H7 (cell line): ENCODE data around the gene DNAJC4. TPM values are rescaled to one million over a fixed set of nuclear protein-coding genes. Genes with fewer than 3 reads are reported as not detected.

Experiments used
- DNase-seq: peaks from one replicate; pipeline ENCODE4 v3.0.0; 2012
- H3K27me3 ChIP-seq: 2 replicates; pipeline ENCODE4 v1.6.0; 2011; ENCODE audit warnings: mild to moderate bottlenecking, low read length; ENCODE audit not compliant: control insufficient read depth, insufficient read depth
- H3K36me3 ChIP-seq: replicated peaks from 2 replicates; pipeline ENCODE4 v1.5.1; 2011; ENCODE audit warnings: low read length; ENCODE audit not compliant: control insufficient read depth, insufficient read depth
- H3K4me3 ChIP-seq: 2 replicates; pipeline ENCODE4 v1.5.1; 2011; ENCODE audit warnings: low read depth, mild to moderate bottlenecking, control low read depth, low read length, moderate library complexity; ENCODE audit not compliant: insufficient read depth
- total RNA-seq: library from RNA; depleted of rRNA; stranded (reverse); fragments of >200 nt; shearing (Covaris generic); gene quantifications from 2 replicates; pipeline ENCODE4 v1.2.3, GENCODE V29; 2014

Gene DNAJC4
- total RNA-seq, 1 experiment from 2014 or later, result 12.0 TPM

DNA sequence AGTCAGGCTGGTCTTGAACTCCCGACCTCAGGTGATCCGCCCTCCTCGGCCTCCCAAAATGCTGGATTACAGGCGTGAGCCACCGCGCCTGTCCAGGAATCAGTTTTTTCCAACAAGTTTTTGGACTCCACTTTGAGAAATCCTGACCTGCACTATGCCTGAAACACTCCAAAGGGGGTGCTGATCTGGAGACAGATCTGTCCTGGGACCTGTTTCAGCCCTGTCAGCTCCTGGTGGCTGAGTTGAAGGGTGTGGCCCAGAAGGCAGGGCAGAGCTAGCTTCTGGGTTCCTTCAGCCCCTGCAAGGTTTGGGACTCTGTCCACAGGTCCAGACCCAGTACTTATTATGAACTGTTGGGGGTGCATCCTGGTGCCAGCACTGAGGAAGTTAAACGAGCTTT is 1.2 kb downstream of the DNAJC4 start:
- H3K36me3 ChIP-seq, result no peaks in the 10 kb centered on the region
- H3K27me3 ChIP-seq, result peaks cover 10% of the 10 kb centered on the region; the same call in 1 of the 2 replicates
- no peak for DNase-seq
- H3K4me3 ChIP-seq, result no peak overlapping the region

DNA sequence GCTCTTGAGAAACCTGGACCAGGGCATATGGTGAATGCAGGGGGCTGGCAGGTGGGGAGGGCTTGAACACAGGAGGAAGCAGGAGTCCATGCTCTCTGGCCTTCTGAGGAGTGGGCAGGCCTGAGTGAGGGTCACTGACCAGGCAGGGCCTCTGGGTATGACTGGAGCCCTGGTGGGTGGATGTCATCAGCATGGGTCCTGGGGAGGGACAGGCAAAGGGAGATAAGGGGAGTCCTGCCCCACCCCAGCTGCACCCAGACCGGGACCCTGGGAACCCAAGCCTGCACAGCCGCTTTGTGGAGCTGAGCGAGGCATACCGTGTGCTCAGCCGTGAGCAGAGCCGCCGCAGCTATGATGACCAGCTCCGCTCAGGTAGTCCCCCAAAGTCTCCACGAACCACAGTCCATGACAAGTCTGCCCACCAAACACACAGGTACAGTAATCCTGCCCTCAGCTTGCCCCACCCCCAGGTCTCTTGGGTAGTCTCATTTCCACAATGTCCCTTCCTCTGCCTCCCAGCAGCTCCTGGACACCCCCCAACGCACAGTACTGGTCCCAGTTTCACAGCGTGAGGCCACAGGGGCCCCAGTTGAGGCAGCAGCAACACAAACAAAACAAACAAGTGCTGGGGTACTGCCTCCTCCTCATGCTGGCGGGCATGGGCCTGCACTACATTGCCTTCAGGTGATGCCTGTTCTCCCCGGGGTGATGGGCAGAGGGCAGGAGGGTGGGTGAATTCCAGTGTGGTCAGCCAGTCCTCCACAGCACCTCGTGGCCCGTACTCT is 2.0 kb downstream of the DNAJC4 start:
- peaks cover 10% of the 10 kb centered on the region; the same call in 1 of the 2 replicates for H3K27me3 ChIP-seq
- H3K36me3 ChIP-seq, result no peaks in the 10 kb centered on the region
- no peak for DNase-seq
- H3K4me3 ChIP-seq, result no peak overlapping the region

DNA sequence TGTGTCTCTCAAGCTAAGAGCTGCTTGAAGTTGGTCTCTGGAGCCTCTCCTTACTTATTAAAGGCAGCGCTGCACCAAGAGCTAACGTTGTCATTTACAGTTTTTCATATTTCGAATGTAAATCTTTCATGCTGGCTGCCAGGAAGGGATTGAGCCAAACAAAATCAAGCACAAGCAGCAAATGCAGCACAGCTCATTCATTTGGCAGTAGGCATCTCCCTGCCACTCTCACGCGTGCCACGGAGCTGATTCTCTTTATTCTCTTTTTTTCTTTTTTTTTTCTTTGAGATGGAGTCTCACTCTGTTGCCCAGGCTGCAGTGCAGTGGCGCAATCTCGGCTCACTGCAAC is 2.6 kb downstream of the DNAJC4 start:
- no peak for DNase-seq
- H3K27me3 ChIP-seq, result peaks cover 10% of the 10 kb centered on the region; the same call in 1 of the 2 replicates
- peaks cover 4% of the 10 kb centered on the region for H3K36me3 ChIP-seq
- no peak overlapping the region for H3K4me3 ChIP-seq

DNA sequence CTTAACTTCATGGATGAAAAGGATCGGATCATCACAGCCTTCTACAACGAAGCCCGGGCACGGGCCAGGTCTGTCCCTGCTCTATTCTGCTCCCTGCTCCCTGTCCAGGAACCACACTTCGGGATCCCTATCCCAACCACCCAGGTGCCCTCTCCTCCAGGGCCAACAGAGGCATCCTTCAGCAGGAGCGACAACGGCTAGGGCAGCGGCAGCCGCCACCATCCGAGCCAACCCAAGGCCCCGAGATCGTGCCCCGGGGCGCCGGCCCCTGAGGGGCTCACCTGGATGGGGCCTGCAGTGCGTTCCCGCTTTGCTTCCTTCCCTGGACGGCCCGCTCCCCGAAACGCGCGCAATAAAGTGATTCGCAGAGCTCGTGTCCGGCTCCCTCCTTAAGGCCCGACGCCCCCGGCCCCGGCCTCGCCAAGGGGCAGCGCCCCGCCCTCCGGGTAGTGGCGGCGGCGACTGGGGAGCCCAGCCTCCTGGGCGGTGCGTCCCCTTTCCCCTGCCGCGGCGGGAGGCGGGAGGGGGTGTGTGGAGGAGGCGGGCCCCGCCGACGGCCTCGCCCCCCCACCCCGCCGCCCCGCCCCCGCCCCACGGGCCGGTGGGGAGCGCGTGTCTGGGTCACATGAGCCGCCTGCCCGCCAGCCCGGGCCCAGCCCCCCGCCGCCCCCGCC is 3.7 kb downstream of the DNAJC4 start, which contains the start of gene VEGFB:
Gene VEGFB (plus strand): TSS at position 672 of the 674 bp plus-strand sequence. CDS start 250 bp downstream, outside the sequence.
- peak; percentile 89 for DNase-seq
- H3K4me3 ChIP-seq, result peak within 1 kb of the TSS; percentile 69
- peaks cover 8% of the 10 kb centered on the region for H3K36me3 ChIP-seq
- H3K27me3 ChIP-seq, result peaks cover 10% of the 10 kb centered on the region; the same call in 1 of the 2 replicates

DNA sequence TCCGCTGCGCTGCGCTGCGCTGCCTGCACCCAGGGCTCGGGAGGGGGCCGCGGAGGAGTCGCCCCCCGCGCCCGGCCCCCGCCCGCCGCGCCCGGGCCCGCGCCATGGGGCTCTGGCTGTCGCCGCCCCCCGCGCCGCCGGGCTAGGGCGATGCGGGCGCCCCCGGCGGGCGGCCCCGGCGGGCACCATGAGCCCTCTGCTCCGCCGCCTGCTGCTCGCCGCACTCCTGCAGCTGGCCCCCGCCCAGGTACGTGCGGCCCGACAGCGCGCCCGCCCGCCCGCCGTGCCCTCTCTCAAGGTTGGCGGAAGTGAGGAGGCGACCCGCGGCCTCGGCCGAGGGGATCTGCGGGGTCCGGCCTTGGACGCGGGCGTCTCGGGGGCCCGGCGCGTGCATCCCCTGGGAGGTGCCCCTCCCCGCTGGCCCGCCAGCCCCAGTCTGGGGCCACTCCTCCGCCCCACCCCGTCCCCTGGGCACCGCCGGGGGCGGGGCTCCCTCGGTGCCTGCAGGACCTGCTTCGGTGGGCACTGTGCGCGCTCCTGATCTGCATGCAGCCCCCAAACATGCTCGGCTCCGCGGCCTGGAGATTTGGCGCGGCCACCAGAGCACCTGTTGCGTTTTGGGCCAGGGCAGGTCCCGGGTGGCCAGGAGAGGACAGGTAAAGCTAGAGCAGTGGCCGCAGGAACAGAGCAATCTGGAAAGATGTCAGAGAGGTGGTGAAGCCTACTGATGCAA is 4.5 kb downstream of the DNAJC4 start:
- peak; percentile 88 for DNase-seq
- peaks cover 10% of the 10 kb centered on the region; the same call in 1 of the 2 replicates for H3K27me3 ChIP-seq
- peaks cover 8% of the 10 kb centered on the region for H3K36me3 ChIP-seq
- H3K4me3 ChIP-seq, result peak overlapping the region; percentile 55

DNA sequence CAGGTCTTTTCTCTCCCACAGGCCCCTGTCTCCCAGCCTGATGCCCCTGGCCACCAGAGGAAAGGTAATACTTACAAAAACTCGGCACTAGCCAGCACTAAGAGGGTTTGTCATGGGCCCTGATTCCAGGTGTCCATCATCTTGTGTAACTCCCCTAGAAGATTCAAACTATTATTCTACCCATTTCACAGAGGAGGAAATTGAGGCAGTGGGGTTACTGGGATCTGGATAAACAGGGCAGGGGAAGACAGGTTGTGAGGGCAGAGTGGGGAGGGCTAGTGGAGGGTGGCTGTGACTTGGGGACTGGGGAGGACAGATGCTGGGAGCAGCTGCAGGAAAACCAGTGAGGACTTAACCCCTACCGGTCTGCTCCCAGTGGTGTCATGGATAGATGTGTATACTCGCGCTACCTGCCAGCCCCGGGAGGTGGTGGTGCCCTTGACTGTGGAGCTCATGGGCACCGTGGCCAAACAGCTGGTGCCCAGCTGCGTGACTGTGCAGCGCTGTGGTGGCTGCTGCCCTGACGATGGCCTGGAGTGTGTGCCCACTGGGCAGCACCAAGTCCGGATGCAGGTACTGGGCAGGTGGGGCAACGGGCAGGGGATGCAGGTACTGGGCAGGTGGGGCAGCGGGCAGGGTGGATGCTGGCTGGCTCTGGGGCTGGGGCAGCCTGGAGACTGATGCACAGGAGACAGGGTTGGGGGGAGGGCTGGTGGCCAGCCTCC is 5.3 kb downstream of the DNAJC4 start:
- Histone ChIP-seq H3K4me3 (peak overlapping the region; percentile 55), H3K36me3 (peaks cover 8% of the 10 kb centered on the region), H3K27me3 (peaks cover 10% of the 10 kb centered on the region; the same call in 1 of the 2 replicates)
- no peak for DNase-seq

DNA sequence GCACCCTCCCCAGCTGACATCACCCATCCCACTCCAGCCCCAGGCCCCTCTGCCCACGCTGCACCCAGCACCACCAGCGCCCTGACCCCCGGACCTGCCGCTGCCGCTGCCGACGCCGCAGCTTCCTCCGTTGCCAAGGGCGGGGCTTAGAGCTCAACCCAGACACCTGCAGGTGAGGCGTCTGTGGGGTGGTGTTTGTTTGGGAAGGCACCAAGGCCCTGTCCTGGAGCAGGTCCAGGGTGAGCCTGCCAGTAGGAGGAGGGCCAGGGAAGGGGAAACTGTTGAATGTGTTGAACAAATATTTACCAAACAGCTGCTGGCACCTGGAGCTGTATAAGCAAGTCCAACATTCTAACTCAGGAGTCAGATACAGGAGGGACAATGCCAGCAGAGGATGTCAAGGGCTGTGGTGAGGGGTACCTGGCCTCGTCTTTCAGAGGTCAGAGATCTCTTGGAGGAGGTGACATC is 7.2 kb downstream of the DNAJC4 start:
- no peak for DNase-seq
- Histone ChIP-seq H3K4me3 (no peak overlapping the region), H3K27me3 (peaks cover 10% of the 10 kb centered on the region; the same call in 1 of the 2 replicates)

DNA sequence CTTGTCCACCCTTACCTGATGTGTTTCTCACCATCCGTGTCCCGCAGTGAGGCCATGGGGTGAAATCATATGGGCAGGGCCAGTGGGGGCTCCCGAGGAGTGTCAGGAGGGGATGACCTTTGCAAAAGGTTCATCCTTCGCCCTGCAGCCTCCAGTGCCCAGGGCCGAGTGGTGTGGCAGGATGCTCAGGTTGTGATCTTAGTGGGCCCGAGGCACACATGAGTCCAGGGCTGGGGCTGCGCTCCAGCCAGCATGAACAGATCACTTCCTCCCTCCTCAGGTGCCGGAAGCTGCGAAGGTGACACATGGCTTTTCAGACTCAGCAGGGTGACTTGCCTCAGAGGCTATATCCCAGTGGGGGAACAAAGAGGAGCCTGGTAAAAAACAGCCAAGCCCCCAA is 7.7 kb downstream of the DNAJC4 start:
- no peak for DNase-seq
- Histone ChIP-seq H3K36me3 (peaks cover 8% of the 10 kb centered on the region), H3K27me3 (peaks cover 7% of the 10 kb centered on the region; the same call in 1 of the 2 replicates), H3K4me3 (no peak overlapping the region)

More for the DNA sequence above, 7.2 kb downstream of the DNAJC4 start:
- peaks cover 8% of the 10 kb centered on the region for H3K36me3 ChIP-seq

DNA sequence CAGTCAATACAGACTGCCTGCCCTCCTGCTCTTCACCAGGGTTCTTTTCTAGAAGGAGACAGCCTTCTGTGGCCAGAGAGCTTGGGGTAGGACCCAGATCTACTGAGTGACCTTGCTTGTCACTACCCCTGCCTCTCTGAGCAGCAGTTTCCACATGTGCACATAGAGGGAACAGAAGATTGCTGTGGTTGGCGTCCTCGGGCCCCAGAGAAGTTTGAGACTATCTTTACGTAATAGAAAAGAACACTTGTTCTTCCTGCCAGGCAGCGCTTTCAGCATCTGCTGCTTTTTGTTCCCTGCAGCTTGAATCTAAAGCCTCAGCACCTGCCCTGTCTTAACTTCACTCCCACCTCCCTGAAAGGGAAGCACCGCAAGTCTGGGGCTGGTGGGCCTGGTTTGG is 8.7 kb downstream of the DNAJC4 start:
- DNase-seq, result no peak
- Histone ChIP-seq H3K4me3 (no peak overlapping the region), H3K27me3 (peaks cover 1% of the 10 kb centered on the region; the same call in 1 of the 2 replicates)

DNA sequence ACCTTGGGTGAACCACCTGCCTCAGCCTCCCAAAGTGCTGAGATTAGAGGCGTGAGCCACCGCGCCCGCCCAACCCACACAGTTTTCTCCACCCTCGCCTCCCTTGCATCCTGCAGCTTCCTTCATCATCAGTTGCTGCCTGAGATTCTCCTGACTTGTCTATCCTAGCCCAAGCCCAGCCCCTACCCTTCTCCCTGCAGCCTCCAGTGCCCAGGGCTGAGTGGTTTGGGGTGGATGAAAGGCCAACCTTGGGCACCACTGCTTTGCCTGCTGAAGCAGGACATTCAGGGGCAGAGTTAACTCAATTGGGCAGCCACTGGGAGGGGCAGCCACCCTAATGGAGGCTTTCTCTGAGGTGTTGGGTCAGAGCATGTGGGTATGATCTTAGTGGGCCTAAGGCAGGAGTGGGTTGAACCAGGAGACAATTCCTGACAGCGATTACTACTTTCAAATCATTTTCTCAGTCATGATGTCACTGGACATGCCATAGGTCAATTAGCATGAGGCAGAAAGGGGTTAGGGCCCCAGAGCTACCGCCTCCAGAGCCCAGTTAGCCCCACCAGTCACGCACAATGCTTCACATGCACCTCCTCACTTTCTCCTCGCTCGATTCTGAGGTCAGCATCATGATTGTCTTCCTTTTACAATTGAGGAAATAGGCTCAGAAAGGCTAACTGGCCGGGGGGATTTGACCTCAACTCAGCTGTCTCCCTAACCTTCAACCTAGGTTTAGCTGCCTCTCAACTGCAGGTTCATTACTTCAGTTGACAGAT is 9.5 kb downstream of the DNAJC4 start:
- no peak for DNase-seq
- Histone ChIP-seq H3K27me3 (no peaks in the 10 kb centered on the region; the same call in 1 of the 2 replicates), H3K36me3 (peaks cover 18% of the 10 kb centered on the region), H3K4me3 (peak overlapping the region; percentile 94)

More for the DNA sequence above, 8.7 kb downstream of the DNAJC4 start:
- H3K36me3 ChIP-seq, result peaks cover 16% of the 10 kb centered on the region

DNA sequence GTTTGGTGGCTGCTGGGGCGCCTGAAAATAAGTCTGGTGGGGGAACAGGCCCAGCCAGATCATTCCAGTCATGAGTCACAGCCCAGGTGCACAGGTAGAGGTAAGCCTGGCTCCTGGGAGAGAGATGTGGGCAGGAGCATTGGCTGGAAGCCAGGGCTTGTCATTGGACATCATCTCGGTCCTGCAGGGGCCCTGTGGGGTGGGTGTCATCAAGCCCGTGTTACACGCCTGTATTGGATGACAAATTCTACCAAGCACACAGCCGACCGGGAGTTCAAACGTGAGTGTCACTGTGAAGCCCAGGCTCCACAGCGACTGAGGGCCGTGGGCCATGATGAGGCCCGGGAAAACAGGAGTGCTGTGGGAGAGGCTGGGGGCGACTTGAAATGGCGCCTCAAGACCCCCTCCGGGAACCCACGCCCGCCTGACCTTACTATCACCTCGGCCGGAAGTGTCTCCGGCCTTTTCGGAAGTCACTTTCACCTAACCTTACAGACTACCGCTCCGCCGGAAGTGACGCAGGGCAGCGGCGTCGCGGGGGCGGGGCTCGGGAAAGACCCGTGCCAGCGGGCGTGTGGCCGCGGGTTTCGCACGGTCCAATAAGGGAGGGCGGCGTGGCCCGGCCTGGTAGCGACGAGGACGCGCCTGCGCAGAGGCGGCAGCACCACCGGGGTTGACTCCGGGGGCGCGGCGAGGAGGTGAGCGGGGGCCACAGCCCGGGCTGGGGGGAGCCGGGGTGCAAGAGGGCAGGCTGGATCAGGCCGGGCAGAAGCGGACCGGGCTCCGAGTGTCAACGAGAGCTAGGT is 10.3 kb downstream of the DNAJC4 start, which contains the start of gene FKBP2:
Gene FKBP2 (plus strand): TSS at position 661 of the 806 bp plus-strand sequence. CDS start 1,293 bp downstream, outside the sequence.
- peaks cover 18% of the 10 kb centered on the region for H3K36me3 ChIP-seq
- peak within 1 kb of the TSS; percentile 94 for H3K4me3 ChIP-seq
- no peaks in the 10 kb centered on the region for H3K27me3 ChIP-seq
- peak; percentile 100 for DNase-seq

DNA sequence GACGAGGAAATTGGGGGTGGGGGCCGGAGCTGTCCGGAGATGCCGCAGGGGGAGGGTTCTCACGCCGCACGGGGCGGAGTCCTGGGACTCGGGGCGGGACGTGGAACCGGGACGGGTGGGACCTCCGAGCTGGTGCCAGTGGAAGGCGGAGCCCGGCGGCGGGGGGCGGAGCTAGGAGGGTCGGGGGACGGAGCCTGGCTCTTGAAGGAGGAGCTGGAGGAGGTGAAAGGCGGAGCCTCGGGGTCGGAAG is 10.8 kb downstream of the DNAJC4 start:
- Histone ChIP-seq H3K36me3 (peaks cover 18% of the 10 kb centered on the region), H3K27me3 (no peaks in the 10 kb centered on the region), H3K4me3 (peak overlapping the region; percentile 94)
- DNase-seq, result peak; percentile 100
